BJ (cell line): ENCODE results near the gene PRKD2. TPM values are rescaled to one million over a fixed set of nuclear protein-coding genes. Genes with fewer than 3 reads are reported as not detected.

Source experiments
- CTCF ChIA-PET: fragments of 350-600 bp; formaldehyde crosslinking; extraction: SDS; loops from one replicate; lab custom pipeline; 2021; ENCODE audit warnings: antibody characterized with exemption, inconsistent platforms; lab: Yijun Ruan, JAX
- POLR2A ChIA-PET: fragments of 300-600 bp; sonication (Branson Sonifier 250); formaldehyde crosslinking; extraction: SDS; loops from one replicate; lab custom pipeline; 2021; ENCODE audit warnings: antibody characterized with exemption; lab: Charles Lee
- DNase-seq: peaks from one replicate; pipeline ENCODE4 v3.0.0-alpha.2; 2011; ENCODE audit warnings: low read depth
- H3K27me3 ChIP-seq: 2 replicates; pipeline ENCODE4 v1.6.0; 2011; ENCODE audit warnings: low read length; ENCODE audit not compliant: control insufficient read depth, insufficient read depth
- H3K36me3 ChIP-seq: 2 replicates; pipeline ENCODE4 v1.5.1; 2011; ENCODE audit warnings: low read length; ENCODE audit not compliant: control insufficient read depth, insufficient read depth
- H3K4me3 ChIP-seq: 2 replicates; pipeline ENCODE4 v1.5.1; 2011; ENCODE audit warnings: low read depth, mild to moderate bottlenecking, control low read depth, low read length
- CTCF ChIP-seq: IDR thresholded peaks from 2 replicates; pipeline ENCODE4 v1.5.1; 2011; ENCODE audit warnings: low read depth, mild to moderate bottlenecking, control low read depth, inconsistent platforms, low read length, moderate library complexity; ENCODE audit not compliant: insufficient read depth
- polyA plus RNA-seq: library from polyadenylated mRNA; depleted of rRNA; stranded (reverse); fragments of >200 nt; gene quantifications from 2 replicates; pipeline ENCODE4 v1.2.3, GENCODE V29; 2011

Gene PRKD2
- polyA plus RNA-seq, 1 experiment: 19.4 TPM

- TF ChIP-seq CTCF: no peak
- no peak for DNase-seq
- no peaks in the 10 kb centered on the region for H3K36me3 ChIP-seq
- peak overlapping the region; percentile 36 for H3K4me3 ChIP-seq
- POLR2A ChIA-PET: no interaction called here
- no peaks in the 10 kb centered on the region for H3K27me3 ChIP-seq
- CTCF ChIA-PET: interaction anchor here (3.5 kb wide), 1 partner anchor 28 kb away, joined by 30 read pairs; the partner anchor contains the start of gene DACT3
Observed at GRCh38 chr19:46634656-46635218, 82.2 kb downstream of the PRKD2 start.

GRCh38 chr19:46634045-46634655 is 82.8 kb downstream of the PRKD2 start:
- POLR2A ChIA-PET: no interaction called here
- H3K27me3 ChIP-seq: no peaks in the 10 kb centered on the region
- no peaks in the 10 kb centered on the region for H3K36me3 ChIP-seq
- DNase-seq: no peak
- peak overlapping the region; percentile 36 for H3K4me3 ChIP-seq
- CTCF ChIA-PET: interaction anchor here (1.3 to 5.4 kb wide), 4 partner anchors 19 to 33 kb away, joined by 3 to 34 read pairs (median 19); partner anchors contain the start of gene DACT3
- TF ChIP-seq CTCF: no peak

- no peak for DNase-seq
- no peak for TF ChIP-seq CTCF
- no peaks in the 10 kb centered on the region for H3K36me3 ChIP-seq
- POLR2A ChIA-PET: no interaction called here
- CTCF ChIA-PET: interaction anchor here (1.2 to 5.4 kb wide), 5 partner anchors 14 to 34 kb away, joined by 3 to 34 read pairs (median 4); partner anchors contain the start of gene DACT3
- H3K4me3 ChIP-seq: no peak overlapping the region
- H3K27me3 ChIP-seq: no peaks in the 10 kb centered on the region
Observed at GRCh38 chr19:46633130-46633529, 83.8 kb downstream of the PRKD2 start.

DNA sequence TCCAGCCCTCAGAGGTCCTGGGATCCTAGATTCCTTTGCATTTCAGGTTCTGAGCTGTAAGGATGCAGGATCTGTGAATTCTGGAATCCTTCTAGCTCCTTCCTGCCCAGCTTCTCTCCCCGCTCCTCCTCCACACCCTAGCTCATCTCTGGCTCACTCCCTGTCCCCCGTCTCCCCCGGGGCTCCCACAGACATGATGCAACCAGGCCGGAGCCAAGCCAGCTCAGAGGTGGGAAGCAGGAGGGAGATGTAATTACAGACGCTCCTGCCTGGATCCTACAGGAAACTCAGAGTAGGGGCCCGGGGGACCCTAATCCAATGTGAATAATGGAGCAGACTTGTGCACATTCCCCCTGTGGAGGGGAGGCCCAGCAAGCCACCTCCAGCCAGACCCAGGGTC is 85.4 kb downstream of the PRKD2 start:
- no peak for DNase-seq
- Histone ChIP-seq H3K27me3 (no peaks in the 10 kb centered on the region), H3K4me3 (no peak overlapping the region), H3K36me3 (no peaks in the 10 kb centered on the region)
- TF ChIP-seq CTCF: no peak
- ChIA-PET CTCF (interaction anchor here (0.6 to 5.4 kb wide), 8 partner anchors 9 to 601 kb away, joined by 3 to 34 read pairs (median 6); partner anchors contain the start of genes CALM3 and DACT3), POLR2A (interaction anchor here (0.6 to 0.9 kb wide), 2 partner anchors 15 to 30 kb away, joined by 3 to 5 read pairs; partner anchors contain the start of gene DACT3)

- POLR2A ChIA-PET: interaction anchor here (0.6 to 0.9 kb wide), 2 partner anchors 14 to 31 kb away, joined by 3 to 5 read pairs; partner anchors contain the start of gene DACT3
- CTCF ChIA-PET: interaction anchor here (0.6 to 5.4 kb wide), 7 partner anchors 8 to 602 kb away, joined by 3 to 34 read pairs (median 6); partner anchors contain the start of genes CALM3 and DACT3
Observed at GRCh38 chr19:46630586-46631205, 86.2 kb downstream of the PRKD2 start.

More at GRCh38 chr19:46630586-46631205, 86.2 kb downstream of the PRKD2 start:
- TF ChIP-seq CTCF: no peak
- Histone ChIP-seq H3K27me3 (no peaks in the 10 kb centered on the region), H3K4me3 (no peak overlapping the region), H3K36me3 (no peaks in the 10 kb centered on the region)
- no peak for DNase-seq
